Measurements from ENCODE around the gene HPGDS.

GRCh38 chr4:94344457-94344856 lies 1.8 kb upstream of the HPGDS start:
- TF ChIP-seq EZH2 (IDR thresholded peaks at IDR 0.05) = no peak
- no peak for TF ChIP-seq POLR2AphosphoS5 (IDR thresholded peaks at IDR 0.05; ENCODE audit: borderline replicate concordance, low read depth, low read length)
